Kidney (tissue), 14 donors: Measurements from ENCODE around the gene PKD1. TPM values are rescaled to one million over a fixed set of nuclear protein-coding genes. Genes with fewer than 3 reads are reported as not detected.

Source experiments
- DNase-seq, 5 donors: peaks; one replicate each; pipeline ENCODE4 v3.0.0-alpha.2; 2013 to 2020
- FAIRE-seq: peaks from 2 replicates; lab custom pipeline; 2012; peaks lifted over from hg19 to GRCh38; lab: Jason Lieb, UNC
- H3K27ac ChIP-seq, 2 donors: one replicate each; pipeline ENCODE4 v1.7.0; 2013; ENCODE audit warnings: low read depth in 2 of 2, low read length in 2 of 2, inconsistent platforms in 1 of 2
- H3K27me3 ChIP-seq: one replicate; pipeline ENCODE4 v1.7.1; 2013; ENCODE audit warnings: low read length, inconsistent platforms; ENCODE audit not compliant: control insufficient read depth, insufficient read depth
- H3K36me3 ChIP-seq, 3 donors: one replicate each; pipeline versions ENCODE4 v1.7.0 to v1.7.1; 2013; ENCODE audit warnings: low read length in 3 of 3, control low read depth in 1 of 3, inconsistent platforms in 1 of 3; ENCODE audit not compliant: insufficient read depth in 3 of 3, control insufficient read depth in 2 of 3
- H3K4me1 ChIP-seq, 3 donors: one replicate each; pipeline versions ENCODE4 v1.7.0 to v1.7.1; 2013; ENCODE audit warnings: low read length in 3 of 3, inconsistent platforms in 1 of 3, low read depth in 1 of 3; ENCODE audit not compliant: control insufficient read depth in 2 of 3, insufficient read depth in 2 of 3
- H3K4me3 ChIP-seq, 3 donors: one replicate each; pipeline versions ENCODE4 v1.7.0 to v1.8.1; 2013; ENCODE audit warnings: low read length in 3 of 3, control low read depth in 1 of 3, inconsistent platforms in 1 of 3
- H3K9ac ChIP-seq, 3 donors: one replicate each; pipeline versions ENCODE4 v1.7.0 to v1.7.1; 2013; ENCODE audit warnings: low read length in 3 of 3, control low read depth in 1 of 3, inconsistent platforms in 1 of 3
- H3K9me3 ChIP-seq, 3 donors: one replicate each; pipeline versions ENCODE4 v1.7.0 to v1.7.1; 2013; ENCODE audit warnings: low read length in 3 of 3, control low read depth in 1 of 3, inconsistent platforms in 1 of 3; ENCODE audit not compliant: control insufficient read depth in 2 of 3, insufficient read depth in 1 of 3
- intact Hi-C: fragments of 100-400 bp; cut with DNase I; formaldehyde crosslinking; loops from one replicate; pipeline ENCODE4 v1.11.1; 2022
- polyA plus RNA-seq: library from polyadenylated mRNA; stranded (reverse); fragments of 350-450 nt; fragmentation: Illumina TruSeq; extraction: RNeasy Lipid Tissue Mini Kit (QIAGEN cat#74804); gene quantifications from one replicate; pipeline ENCODE4 v1.2.3, GENCODE V29; 2014; ENCODE audit warnings: low read depth, low replicate concordance; ENCODE audit not compliant: insufficient read depth
- total RNA-seq: library from RNA; stranded (reverse); fragmentation: NEBNext Ultra II Directional; extraction: Animal tissue kit (Norgen Biotek cat#: 25700); gene quantifications from one replicate; pipeline ENCODE4 v1.2.1, GENCODE V29; 2021
- TF ChIP-seq, protein P1 (sequence below): IDR thresholded peaks from 3 replicates; pipeline ENCODE4 v1.5.1; 2012; ENCODE audit warnings: mild to moderate bottlenecking, moderate library complexity, borderline replicate concordance; ENCODE audit not compliant: insufficient read depth; ENCODE audit errors: extremely low read depth
- donor health status: control.
- donor health status: control.
- donor health status: control.
- donor health status: control.
- donor health status: control.
- donor health status: DM: yes; HTN: yes; CAD: no.
- donor health status: Normal renal cell carcinoma (clear cell type).

PKD1 gene
- total and polyA plus RNA-seq, 2 donors from 2014 or later = 16.2 to 88.3 TPM

DNA sequence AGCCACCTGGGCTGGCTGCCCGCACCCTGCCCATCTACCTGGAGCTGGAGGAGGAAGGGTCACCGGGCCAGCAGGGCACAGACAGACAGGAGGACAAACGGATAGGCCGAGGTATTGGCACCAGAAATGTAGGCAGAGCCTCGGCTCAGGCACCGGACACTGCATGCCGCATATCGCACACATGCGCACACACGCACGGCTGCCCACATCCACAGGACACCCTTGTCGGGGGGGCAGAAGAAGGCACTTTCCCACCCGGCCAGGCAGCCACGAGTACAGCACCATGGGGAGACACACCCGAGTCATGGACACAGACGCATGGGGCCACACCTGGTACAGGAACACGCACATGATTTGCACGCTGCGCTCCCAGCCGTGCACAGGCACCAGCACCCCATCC, 46.3 kb upstream of the PKD1 start:
- FAIRE-seq = no peak
- TF ChIP-seq, protein P1, sequence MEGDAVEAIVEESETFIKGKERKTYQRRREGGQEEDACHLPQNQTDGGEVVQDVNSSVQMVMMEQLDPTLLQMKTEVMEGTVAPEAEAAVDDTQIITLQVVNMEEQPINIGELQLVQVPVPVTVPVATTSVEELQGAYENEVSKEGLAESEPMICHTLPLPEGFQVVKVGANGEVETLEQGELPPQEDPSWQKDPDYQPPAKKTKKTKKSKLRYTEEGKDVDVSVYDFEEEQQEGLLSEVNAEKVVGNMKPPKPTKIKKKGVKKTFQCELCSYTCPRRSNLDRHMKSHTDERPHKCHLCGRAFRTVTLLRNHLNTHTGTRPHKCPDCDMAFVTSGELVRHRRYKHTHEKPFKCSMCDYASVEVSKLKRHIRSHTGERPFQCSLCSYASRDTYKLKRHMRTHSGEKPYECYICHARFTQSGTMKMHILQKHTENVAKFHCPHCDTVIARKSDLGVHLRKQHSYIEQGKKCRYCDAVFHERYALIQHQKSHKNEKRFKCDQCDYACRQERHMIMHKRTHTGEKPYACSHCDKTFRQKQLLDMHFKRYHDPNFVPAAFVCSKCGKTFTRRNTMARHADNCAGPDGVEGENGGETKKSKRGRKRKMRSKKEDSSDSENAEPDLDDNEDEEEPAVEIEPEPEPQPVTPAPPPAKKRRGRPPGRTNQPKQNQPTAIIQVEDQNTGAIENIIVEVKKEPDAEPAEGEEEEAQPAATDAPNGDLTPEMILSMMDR = no peak
- no peaks in the 10 kb centered on the region for H3K27me3 ChIP-seq
- H3K4me1 ChIP-seq = no peaks in the 10 kb centered on the region
- H3K4me3 ChIP-seq = no peak overlapping the region
- H3K27ac ChIP-seq = no peak overlapping the region
- no peak overlapping the region for H3K9ac ChIP-seq
- H3K36me3 ChIP-seq = no peaks in the 10 kb centered on the region
- no peaks in the 10 kb centered on the region for H3K9me3 ChIP-seq
- intact Hi-C loops = no loop called here
- DNase-seq = no peak

DNA sequence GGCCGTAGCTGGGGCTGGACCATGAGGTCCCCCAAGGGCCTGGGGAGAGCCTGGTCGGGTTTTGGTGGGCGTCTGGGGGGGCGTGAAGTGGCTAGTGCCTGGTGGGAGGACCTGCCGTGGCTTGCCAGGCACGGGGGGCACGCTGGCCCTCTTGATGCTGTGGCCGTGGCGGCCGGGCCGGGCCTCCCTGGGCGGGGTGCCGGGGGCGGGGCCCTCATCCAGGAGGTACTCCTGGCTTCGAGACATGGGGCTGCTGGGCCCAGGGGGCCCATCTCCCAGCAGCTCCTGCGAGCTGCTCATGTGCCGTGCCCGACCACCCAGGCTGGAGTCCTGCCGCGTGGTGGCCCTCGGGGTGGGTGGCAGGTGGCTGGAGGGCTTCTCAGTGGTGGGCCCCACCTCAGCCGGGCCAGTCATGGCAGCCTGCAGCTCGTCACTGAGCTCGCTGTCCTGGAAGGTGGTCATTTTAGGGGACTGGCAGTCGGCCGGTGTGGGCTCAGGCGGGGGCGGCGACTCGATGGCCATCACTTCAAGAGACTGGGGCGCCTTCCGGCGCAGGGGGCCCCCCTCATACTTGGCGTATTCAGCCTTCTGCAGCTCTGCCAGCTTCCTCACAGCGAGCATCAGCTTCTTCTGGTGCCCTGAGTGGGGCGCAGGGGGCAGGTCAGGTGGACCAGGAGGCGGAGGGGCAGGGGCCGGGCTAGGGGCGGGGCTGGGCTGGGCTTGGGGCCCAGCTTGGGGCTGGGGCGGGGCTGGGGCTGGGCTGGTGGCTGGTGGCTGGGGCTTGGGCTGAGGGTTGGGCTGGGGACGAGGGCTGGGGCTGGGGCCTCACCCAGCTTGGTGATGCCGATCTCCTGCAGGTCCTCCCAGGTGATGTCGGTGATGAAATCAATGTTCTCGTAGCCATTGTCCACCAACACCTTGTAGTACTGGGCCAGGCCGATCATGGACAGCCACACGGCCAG, 45.5 kb upstream of the PKD1 start:
- H3K27ac ChIP-seq = no peak overlapping the region
- H3K9ac ChIP-seq = no peak overlapping the region
- DNase-seq (no peak), FAIRE-seq (no peak)
- intact Hi-C loops = no loop called here
- no peaks in the 10 kb centered on the region for H3K36me3 ChIP-seq
- H3K9me3 ChIP-seq = no peaks in the 10 kb centered on the region
- TF ChIP-seq, protein P1 = no peak
- H3K4me1 ChIP-seq = no peaks in the 10 kb centered on the region
- no peak overlapping the region for H3K4me3 ChIP-seq
- no peaks in the 10 kb centered on the region for H3K27me3 ChIP-seq

DNA sequence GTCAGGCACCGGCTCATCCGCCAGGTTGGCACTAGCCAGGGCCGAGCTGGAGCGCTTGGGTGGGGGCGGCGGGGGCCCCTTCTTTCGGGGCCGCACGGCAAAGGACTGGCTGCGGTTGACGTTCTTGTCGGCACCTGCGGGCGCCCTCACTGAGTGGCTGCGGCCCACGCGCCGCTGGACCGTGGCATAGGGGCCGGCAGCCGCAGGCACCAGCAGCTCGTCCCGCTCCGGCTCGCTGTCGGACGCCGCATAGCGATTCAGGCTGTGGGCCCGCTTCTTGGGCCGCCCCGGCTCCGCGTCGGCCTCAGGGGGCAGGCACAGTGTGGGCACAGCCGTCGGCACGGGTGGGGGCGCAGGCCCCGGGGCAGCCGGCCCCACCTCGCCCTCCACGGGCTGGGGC, 44.8 kb upstream of the PKD1 start:
- peaks cover 0 to 3% (median 2%) of the 10 kb centered on the region in 3 donors for H3K36me3 ChIP-seq
- DNase-seq (no peak), FAIRE-seq (no peak)
- H3K27ac ChIP-seq = no peak overlapping the region
- intact Hi-C loops = no loop called here
- H3K9ac ChIP-seq = no peak overlapping the region
- TF ChIP-seq, protein P1 = no peak
- H3K27me3 ChIP-seq = no peaks in the 10 kb centered on the region
- no peaks in the 10 kb centered on the region for H3K4me1 ChIP-seq
- H3K9me3 ChIP-seq = no peaks in the 10 kb centered on the region
- H3K4me3 ChIP-seq = no peak overlapping the region
